Bronchus fibroblast of lung (primary cell): ENCODE data around the gene CCT8L2. TPM values are rescaled to one million over a fixed set of nuclear protein-coding genes. Genes with fewer than 3 reads are reported as not detected.

Experiments used
- total RNA-seq: library from RNA; depleted of rRNA; stranded (reverse); fragments of >200 nt; gene quantifications from 2 replicates; pipeline ENCODE4 v1.2.3, GENCODE V29; 2015

The CCT8L2 gene, protein sequence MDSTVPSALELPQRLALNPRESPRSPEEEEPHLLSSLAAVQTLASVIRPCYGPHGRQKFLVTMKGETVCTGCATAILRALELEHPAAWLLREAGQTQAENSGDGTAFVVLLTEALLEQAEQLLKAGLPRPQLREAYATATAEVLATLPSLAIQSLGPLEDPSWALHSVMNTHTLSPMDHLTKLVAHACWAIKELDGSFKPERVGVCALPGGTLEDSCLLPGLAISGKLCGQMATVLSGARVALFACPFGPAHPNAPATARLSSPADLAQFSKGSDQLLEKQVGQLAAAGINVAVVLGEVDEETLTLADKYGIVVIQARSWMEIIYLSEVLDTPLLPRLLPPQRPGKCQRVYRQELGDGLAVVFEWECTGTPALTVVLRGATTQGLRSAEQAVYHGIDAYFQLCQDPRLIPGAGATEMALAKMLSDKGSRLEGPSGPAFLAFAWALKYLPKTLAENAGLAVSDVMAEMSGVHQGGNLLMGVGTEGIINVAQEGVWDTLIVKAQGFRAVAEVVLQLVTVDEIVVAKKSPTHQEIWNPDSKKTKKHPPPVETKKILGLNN
- not detected in 2 replicates for total RNA-seq

DNA sequence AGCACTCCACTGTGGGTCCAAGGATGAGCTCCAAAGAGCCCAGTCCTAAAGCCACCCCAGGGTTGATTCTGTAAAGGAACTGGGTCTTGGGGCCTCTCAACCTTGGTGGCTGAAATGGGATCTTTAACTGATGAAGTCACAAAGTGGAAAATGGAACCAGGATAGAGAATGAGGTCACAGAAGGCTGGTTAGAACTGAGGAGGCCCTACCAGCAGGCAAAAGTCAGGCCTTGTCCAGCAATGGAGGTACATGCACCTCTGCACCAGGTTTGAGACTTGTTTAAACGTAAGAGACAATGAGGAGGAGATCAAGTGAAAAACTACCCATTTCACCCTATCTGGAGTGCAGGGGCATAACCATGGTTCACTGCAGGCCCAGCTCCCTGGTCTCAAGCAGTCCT, at the start of gene CCT8L2:
Gene CCT8L2 (minus strand): TSS at position 101 of the 400 bp plus-strand sequence. CDS start 260 bp downstream, outside the sequence.

Other genes starting within 250 kb of the CCT8L2 start
- gene XKR3, start 232.6 kb upstream of the CCT8L2 start, total RNA-seq, result not detected in 2 replicates